HG02678 (cell line): ENCODE measurements around the gene NR5A1.

Experiments
- ATAC-seq: cut with Tn5 transposase; IDR thresholded peaks from one replicate; pipeline ENCODE4 v1.9.1; 2021; ENCODE audit warnings: mild to moderate bottlenecking, moderate library complexity; ENCODE audit not compliant: unreplicated experiment

Gene NR5A1

GRCh38 chr9:124448019-124448418 is 59.2 kb downstream of the NR5A1 start:
- no peak for ATAC-seq

- no peak for ATAC-seq
Observed at GRCh38 chr9:124447297-124447661, 59.9 kb downstream of the NR5A1 start.

DNA sequence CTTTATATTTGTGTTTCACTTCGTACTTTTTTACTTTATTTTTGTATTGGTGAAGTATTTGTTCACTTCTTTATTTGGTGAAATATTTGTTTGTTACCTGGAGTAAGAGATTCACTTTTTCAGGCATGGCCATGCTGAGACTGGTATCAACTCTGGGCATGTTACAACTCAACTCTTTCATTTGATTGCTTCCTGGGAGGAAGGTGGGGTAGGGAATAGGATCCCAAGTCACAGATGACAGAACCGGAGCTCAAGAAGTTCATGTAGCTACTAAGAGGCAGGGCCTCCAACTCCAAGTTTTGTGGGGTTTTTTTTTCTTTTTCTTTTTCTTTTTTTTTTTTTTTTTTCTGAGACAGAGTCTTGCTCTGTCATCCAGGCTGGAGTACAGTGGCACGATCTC is 63.0 kb downstream of the NR5A1 start:
- ATAC-seq, result no peak

GRCh38 chr9:124443625-124444024 is 63.6 kb downstream of the NR5A1 start:
- no peak for ATAC-seq

DNA sequence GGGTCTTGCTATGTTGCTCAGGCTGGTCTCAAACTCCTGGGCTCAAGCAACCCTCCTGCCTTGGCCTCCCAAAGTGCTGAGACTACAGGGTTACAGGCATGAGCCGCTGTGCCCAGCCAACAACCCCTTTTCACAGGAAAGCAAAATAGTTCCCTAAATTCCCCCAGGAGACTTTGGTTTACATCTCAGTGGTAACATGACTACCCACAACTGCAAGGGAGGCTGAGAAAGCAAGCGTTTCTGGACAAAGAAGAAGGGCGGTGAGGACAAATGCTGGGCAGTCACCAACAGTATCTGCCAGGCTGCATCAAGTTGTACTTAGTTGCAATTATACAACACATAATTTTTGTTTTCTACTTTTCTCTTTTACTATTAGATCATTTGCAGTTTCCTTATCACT is 64.4 kb downstream of the NR5A1 start:
- ATAC-seq, result no peak

DNA sequence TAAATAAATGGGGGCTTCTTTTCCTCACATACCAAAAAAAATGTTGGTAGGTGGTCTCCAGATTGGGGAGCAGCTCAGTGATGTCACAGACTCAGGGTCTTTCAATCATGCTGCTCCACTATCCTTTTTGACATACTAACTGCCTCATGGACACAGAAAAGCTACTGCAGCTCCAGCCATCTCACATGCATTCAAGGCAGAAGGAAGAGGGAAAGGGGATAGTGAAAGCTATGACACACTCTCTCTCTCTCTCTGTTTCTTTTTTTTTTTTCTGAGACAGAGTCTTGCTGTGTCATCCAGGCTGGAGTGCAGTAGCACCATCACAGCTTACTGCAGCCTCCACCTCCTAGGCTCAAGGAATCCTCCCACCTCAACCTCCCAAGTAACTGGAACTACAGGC is 64.8 kb downstream of the NR5A1 start:
- ATAC-seq, result no peak

- ATAC-seq, result no peak
Observed at GRCh38 chr9:124441291-124441690, 65.9 kb downstream of the NR5A1 start.

DNA sequence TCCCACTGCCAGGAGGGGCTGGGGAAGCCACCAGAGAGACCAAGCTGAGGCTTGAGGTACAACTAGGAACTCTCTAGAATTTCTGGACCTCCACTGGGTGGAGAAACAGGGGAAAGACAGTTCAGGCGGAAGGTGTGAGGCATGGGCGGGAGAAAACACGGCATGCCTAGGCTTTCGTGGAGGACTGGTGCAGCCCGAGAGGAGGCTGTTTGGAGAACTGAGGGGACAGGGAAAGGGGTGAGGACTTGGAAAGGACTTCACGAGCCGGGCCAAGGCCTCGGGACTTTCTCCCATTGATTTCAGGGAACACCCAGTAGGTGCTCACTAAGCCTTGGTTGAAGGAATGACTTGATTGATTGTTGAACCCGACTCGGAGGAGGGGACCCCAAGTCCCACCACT is 66.4 kb downstream of the NR5A1 start:
- no peak for ATAC-seq

GRCh38 chr9:124439686-124440243 is 67.4 kb downstream of the NR5A1 start:
- no peak for ATAC-seq

- ATAC-seq, result no peak
Observed at GRCh38 chr9:124439086-124439485, 68.1 kb downstream of the NR5A1 start.

DNA sequence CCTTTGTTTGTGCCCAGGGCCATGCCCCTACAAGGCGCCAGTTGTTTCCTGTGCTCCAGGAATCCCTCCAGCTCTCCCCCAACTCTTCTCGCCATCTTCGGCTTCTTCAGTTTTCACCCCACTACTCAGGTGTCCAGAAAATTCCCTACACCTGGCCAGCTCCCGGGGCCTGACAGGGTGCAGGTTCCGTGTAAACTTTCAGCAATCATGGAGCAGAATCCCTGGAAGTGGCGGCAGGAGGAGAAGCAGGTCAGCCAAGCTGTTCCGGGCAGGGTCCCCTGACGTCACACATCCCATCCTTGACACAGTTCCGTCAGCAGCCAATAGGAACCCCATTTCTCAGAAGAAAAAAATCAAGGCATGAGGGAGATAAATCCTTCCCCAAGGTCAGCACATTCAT is 69.1 kb downstream of the NR5A1 start:
- no peak for ATAC-seq

DNA sequence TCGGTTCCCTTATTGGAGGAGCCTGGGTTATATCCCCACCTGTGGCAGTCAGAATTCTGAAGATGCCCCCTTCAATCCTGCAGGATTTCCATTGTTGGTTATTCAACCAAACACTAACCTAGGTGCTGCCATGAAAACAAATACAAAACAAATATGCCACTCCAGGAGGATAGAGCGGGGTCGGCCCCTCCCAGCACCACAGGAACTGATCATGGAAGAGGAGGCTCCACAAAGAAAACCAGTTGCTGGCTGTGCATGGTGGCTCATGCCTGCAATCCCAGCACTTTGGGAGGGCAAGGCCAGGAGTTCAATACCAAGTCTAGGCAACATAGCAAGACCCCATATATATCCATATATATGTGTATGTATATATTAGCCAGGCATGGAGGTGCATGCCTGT is 70.1 kb downstream of the NR5A1 start:
- ATAC-seq, result no peak

GRCh38 chr9:124436320-124436719 is 70.9 kb downstream of the NR5A1 start:
- ATAC-seq, result no peak
